ENCODE data around the gene AHRR.

The AHRR gene

DNA sequence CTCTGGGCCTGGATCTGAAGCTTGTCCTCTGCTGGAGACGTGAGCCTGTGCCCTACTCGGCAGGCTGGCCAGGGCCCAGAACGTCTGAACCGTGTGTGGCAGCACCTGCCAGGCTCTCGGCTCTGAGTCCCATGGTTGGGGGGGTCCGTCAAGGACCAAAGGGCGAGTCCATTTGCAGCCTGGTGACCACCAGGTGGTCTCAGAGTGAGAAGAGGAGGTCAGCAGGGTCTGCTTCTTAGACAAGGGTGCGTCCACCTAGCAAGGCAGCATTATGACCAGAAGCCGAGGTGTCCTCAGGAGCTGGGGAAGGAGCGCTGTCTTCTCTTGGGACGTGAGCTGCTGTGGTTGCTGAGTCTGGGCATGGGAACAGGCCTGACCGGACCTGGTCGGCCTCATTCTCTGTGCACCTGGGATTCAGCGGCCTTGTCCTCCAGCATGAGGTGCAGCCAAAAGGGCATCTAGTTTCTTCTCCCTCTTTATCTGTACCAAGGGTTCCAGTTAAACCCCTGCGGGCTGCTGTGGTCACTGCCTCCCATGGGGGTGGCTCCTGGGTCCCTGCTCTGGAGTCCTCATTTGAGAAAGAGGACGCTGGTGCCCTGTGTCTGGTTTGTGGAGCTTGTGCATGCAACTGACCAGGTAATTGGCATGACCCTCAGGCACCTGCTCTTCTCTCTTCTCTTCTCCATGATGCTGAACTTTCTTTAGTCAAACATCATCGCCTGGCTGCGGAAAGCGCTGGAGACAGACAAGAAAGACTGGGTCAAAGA lies 135.9 kb downstream of the AHRR start:
- no peak overlapping the region for H3K4me3 ChIP-seq
- peak overlapping the region in 1 of 21 experiments; percentile 59 for H3K27ac ChIP-seq

GRCh38 chr5:458547-459353 lies 137.2 kb downstream of the AHRR start:
- Histone ChIP-seq H3K27ac (peak overlapping the region in 15 of 21 experiments; percentile 1 to 80 (median 57)), H3K4me3 (no peak overlapping the region)

DNA sequence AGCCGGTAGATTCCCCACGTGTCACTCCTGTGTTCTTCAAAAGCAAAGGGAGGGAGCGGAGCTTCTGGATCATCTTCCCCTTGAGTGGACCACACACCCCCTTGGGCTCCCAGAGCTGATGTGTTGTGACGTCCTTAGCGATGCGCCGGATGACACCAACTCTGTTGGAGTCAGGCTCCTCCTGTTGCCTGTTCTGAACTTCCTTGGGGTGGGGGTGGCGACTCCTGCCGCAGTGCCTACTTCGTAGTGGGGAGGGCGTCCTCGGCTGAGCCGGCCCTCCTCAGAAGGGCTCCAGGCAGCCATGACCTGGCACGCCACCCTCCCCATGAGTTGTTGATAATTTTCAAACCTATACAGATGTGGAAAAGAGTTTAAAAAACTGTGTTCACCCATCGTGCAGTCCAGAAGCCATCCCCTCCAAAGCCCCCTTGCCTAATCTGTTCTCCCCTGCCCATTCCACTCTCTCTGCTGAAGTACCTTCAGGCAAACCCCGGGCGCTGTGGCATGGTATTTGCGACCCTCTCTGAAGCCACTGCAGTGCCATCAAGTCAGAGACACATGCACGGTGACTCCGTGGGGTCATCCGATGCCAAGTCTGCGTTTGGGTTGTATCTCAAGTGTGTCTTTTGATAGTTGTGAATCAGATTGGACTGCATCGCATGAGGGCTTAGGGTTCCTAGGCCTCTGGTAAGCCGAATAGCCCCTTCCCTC lies 138.2 kb downstream of the AHRR start:
- H3K27ac ChIP-seq: peak overlapping the region in 10 of 21 experiments; percentile 1 to 76 (median 44)
- H3K4me3 ChIP-seq: no peak overlapping the region

DNA sequence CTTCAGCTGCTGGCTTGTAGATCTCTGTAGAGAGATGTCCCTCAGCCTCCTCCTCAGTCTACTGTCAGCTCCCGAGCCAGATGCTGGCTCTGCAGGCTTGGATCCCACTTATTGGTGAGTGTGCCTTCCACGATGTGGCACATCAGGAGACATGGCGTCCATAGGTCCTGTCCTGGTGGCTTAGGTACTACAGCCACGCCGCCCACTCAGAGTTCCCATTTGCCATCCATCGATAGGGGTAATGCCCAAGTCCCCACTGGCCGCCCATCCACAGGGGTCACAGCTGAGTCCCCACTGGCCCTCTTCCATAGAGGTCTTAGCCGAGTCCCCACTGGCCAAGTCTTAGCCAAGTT lies 138.7 kb downstream of the AHRR start:
- Histone ChIP-seq H3K27ac (peak overlapping the region in 2 of 21 experiments; percentile 74 to 76), H3K4me3 (no peak overlapping the region)

GRCh38 chr5:462051-462481 lies 140.6 kb downstream of the AHRR start:
- Histone ChIP-seq H3K27ac (no peak overlapping the region), H3K4me3 (no peak overlapping the region)

DNA sequence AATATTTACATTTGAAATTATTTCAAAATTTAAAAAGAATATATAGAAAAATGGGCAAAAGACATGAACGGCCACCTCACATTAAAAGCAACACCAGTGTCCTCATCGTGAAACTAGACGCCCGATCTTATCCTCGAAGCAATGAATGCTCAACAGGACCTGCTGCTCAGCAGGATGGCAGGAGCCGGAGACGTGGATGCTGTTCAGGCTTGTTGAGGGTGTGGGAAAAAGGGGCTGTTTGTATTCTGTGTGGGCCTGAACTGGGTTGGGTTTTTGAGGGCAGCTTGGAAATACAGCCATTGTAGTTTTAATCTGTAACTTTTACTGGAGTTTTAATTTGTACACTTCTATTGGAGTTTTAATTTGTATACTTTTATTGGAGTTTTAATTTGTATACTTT lies 141.8 kb downstream of the AHRR start:
- no peak overlapping the region for H3K4me3 ChIP-seq
- H3K27ac ChIP-seq: peak overlapping the region in 1 of 21 experiments; percentile 3

DNA sequence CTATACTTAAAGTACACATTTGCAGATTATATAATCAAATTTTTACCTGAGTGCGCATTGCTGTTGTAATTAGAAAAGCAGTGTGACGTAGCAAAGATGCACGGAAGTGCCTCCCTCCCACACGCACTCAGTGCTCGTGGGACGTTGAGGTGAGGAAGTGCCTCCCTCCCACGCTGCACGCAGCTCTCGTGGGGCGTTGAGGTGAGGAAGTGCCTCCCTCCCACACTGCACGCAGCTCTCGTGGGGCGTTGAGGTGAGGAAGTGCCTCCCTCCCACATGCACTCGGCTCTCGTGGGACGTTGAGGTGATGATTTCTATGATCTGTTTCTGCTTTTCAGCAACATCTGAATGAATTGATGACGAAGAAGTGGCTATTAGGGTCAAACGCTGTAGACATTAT lies 142.4 kb downstream of the AHRR start:
- Histone ChIP-seq H3K4me3 (no peak overlapping the region), H3K27ac (no peak overlapping the region)

DNA sequence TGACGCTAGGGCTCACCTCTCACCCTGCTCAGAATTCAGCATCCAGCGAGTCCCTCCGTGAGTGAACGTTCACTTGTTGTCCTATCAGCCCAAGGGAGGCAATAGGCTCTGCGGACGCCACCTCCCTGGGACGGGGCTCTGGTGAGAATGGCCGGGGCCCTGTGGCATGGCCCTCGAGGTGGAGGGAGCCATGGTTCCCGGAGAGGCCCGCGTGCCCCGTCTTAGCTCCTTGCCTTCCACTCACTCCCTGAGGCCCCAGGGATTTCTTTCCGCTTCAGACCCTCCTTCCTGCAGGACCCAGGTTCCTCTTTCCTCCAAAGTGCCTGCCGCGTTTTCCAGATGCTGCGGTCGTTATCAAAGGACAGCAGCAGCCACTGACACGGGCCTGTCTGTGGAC lies 142.9 kb downstream of the AHRR start:
- peak overlapping the region in 8 of 21 experiments; percentile 29 to 75 (median 66) for H3K27ac ChIP-seq
- peak overlapping the region in 4 of 7 experiments; percentile 4 to 34 (median 14) for H3K4me3 ChIP-seq

- peak overlapping the region in 4 of 7 experiments; percentile 4 to 34 (median 14) for H3K4me3 ChIP-seq
- H3K27ac ChIP-seq: peak overlapping the region in 11 of 21 experiments; percentile 24 to 76 (median 67)
These were observed 143.5 kb downstream of the AHRR start for GRCh38 chr5:464843-465590.

DNA sequence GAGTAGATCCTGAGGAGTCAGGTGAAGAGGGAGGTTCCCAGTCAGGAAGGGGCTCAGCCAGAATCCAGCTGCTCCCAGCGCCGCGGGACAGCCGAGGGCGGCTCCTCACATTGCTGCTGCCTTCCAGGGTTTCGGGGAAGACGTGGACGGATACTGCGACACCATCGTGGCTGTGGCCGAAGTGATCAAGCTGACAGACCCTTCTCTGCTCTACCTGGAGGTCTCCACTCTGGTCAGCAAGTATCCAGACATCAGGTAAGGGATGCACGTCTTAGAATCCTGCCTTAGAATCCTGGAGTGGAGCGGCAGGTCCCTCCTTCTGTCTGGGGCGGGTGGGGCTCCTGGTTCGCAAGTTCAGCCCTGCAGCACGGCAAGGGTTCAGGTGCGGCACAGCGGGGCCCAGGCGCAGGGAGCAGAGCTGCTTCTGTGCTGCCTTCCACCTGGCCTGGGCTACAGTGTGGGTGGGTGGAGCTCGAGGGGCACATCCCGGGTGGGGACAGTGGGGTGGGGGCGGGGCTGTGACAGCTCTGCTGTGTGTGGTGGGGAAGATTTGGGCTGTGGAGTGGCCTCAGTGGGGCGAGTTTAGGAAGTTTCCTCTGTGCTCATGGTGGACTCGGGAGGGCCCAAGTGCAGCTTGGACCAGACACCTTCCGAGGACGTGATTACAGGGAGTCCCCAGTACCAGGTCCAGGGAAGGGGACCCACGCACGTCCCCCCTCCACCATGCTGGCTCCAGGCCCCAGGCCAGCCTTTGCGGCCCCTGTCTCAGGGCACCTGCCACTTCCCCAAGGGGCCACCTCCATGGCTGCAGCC lies 144.3 kb downstream of the AHRR start:
- Histone ChIP-seq H3K4me3 (peak overlapping the region in 3 of 7 experiments; percentile 4 to 34 (median 9)), H3K27ac (peak overlapping the region in 11 of 21 experiments; percentile 24 to 76 (median 67))

DNA sequence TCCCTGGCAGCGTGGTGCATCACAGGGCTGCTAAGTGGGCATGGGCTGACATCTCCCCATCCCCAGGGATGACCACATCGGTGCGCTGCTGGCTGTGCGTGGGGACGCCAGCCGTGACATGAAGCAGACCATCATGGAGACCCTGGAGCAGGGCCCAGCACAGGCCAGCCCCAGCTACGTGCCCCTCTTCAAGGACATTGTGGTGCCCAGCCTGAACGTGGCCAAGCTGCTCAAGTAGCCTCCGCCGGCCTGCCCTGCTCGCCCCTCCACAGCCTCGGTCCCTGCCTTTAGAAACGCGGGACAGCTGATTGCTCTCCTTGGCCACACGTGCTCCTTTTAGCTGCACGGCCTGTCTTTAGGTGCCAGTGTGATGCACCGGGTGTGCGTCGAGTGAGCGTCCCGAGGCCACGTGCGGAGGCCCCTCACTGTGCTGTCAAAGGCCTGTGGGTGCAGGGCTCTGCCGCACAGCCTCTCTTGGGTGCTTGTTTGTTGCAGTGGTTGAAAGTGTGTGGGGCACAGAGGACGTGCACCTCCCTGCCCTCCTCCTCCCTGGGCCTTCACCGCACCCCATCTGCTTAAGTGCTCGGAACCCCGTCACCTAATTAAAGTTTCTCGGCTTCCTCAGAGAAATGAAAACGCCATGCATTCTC lies 145.3 kb downstream of the AHRR start:
- H3K4me3 ChIP-seq: no peak overlapping the region

DNA sequence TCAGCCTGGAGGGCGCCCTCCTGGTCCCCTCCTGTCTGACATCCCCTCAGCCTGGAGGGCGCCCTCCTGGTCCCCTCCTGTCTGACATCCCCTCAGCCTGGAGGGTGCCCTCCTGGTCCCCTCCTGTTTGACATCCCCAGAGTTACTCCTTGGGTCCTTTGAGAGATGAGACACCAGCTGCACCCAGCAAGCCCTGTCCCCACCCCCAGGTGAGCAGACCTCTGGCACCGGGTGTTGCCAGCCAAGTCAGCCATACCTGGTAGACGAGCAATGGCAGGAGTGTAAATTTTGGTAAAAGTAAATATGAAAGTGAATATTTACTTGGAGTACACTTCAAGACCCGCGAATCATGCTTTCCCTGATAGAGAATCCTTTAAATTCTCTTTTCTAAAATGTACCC lies 146.9 kb downstream of the AHRR start:
- Histone ChIP-seq H3K27ac (no peak overlapping the region), H3K4me3 (no peak overlapping the region)

More for the DNA sequence above, 145.3 kb downstream of the AHRR start:
- H3K27ac ChIP-seq: no peak overlapping the region

- H3K27ac ChIP-seq: no peak overlapping the region
These were observed 148.4 kb downstream of the AHRR start for GRCh38 chr5:469752-470483.

DNA sequence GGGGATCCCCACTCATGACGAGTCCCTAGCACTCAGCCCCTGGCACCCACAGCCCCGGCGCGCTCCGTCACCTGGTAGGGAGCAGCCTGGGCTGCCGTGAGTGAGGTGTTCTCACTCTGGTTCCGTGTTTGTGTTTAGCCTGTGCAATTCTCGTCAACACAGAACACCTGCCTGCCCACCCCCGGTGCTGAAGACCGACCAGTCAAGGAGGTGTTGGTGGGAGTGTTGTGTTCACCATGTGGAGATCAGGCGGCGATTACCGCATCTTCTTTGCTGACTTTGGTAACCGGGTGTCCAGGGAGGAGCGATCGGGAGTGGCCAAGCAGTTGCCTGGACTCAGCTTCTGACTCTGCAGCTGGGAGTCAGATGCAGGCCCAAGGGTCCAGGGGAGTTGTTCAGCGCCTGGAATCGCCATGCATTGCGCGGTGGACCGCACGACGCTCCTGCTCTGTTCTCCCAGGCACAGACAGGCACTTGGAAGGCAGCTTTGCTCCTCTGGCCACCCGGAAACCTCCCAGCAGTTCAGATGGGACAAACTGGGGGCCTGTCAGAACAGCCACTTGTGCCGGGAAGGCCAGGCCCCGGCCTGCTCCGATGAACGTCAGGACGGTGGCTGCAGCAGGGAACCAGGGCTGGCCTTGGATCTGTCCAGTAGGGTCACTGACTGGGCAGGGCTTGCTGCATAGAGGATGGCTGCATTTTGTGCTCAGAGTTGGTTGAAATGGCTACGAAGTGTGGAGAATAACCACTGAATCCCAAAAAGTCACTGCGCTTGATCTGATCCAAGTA lies 149.6 kb downstream of the AHRR start:
- H3K27ac ChIP-seq: peak overlapping the region in 1 of 21 experiments; percentile 89
- peak overlapping the region in 2 of 7 experiments; percentile 54 to 89 for H3K4me3 ChIP-seq

More at GRCh38 chr5:469752-470483, 148.4 kb downstream of the AHRR start:
- no peak overlapping the region for H3K4me3 ChIP-seq

GRCh38 chr5:471750-472058 lies 150.2 kb downstream of the AHRR start:
- peak overlapping the region in 14 of 21 experiments; percentile 80 to 94 (median 89) for H3K27ac ChIP-seq

DNA sequence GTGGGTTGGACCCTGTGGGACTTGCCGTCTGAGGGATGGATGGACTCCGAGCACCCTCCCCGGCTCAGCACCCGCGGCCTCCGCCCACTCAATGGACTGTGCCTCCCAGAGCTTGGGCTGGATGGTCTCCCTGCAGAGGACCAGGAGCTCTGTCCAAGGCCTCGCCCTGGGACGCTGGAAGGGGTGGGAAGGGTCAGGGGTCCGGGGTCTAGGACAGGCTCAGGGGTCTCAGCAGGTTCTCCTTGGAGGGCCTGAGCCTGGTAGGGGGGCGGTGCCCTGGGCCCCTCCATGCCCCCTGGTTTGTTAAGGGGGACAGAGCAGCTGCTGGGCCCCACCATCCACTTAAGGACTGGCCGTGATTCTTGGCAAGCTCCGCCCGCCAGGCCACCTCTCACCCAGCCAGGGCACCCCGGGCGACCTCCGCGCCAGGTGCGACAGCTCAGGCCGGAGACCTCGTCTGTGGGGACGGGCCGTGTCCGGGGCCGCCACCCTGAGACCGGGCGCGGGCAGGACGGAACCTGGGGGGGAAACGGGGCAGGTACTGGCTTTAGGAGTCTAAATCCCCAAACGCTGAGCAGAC lies 150.7 kb downstream of the AHRR start:
- peak overlapping the region in 20 of 21 experiments; percentile 74 to 95 (median 88) for H3K27ac ChIP-seq
- H3K4me3 ChIP-seq: peak overlapping the region; percentile 54 to 96 (median 89)

More at GRCh38 chr5:471750-472058, 150.2 kb downstream of the AHRR start:
- peak overlapping the region; percentile 54 to 96 (median 89) for H3K4me3 ChIP-seq
